HG02571 (cell line): Measurements from ENCODE around the gene XRCC3.
"Not testable (repeated sequence)": the region's sequence is repeated elsewhere in the genome, so short reads cannot be mapped to it uniquely, and the experiment has no call there.

Experiments used
- ATAC-seq: cut with Tn5 transposase; IDR thresholded peaks from one replicate; pipeline ENCODE4 v1.9.1; 2021; ENCODE audit warnings: mild to moderate bottlenecking, moderate library complexity; ENCODE audit not compliant: unreplicated experiment

The XRCC3 gene

GRCh38 chr14:103675957-103676356, 39.3 kb downstream of the XRCC3 start:
- ATAC-seq: no peak

GRCh38 chr14:103671911-103672310, 43.3 kb downstream of the XRCC3 start:
- no peak for ATAC-seq

- ATAC-seq: no peak
These were observed 45.9 kb downstream of the XRCC3 start for GRCh38 chr14:103669370-103669769.

GRCh38 chr14:103668117-103668516, 47.1 kb downstream of the XRCC3 start:
- ATAC-seq: no peak

GRCh38 chr14:103667671-103668070, 47.6 kb downstream of the XRCC3 start:
- no peak for ATAC-seq

- no peak for ATAC-seq
These were observed 51.7 kb downstream of the XRCC3 start for GRCh38 chr14:103663506-103663905.

- ATAC-seq: no peak
These were observed 52.7 kb downstream of the XRCC3 start for GRCh38 chr14:103662591-103662990.

GRCh38 chr14:103662029-103662428, 53.2 kb downstream of the XRCC3 start:
- no peak for ATAC-seq

GRCh38 chr14:103659631-103660030, 55.6 kb downstream of the XRCC3 start:
- ATAC-seq: no peak

- ATAC-seq: no peak
These were observed 57.8 kb downstream of the XRCC3 start for GRCh38 chr14:103657471-103657870.

- no peak for ATAC-seq
These were observed 58.5 kb downstream of the XRCC3 start for GRCh38 chr14:103656756-103657133.

- no peak for ATAC-seq
These were observed 59.1 kb downstream of the XRCC3 start for GRCh38 chr14:103656031-103656755.

GRCh38 chr14:103654619-103655018, 60.6 kb downstream of the XRCC3 start:
- ATAC-seq: no peak

GRCh38 chr14:103653805-103654204, 61.4 kb downstream of the XRCC3 start:
- no peak for ATAC-seq

- ATAC-seq: not testable (repeated sequence)
These were observed 61.9 kb downstream of the XRCC3 start for GRCh38 chr14:103653336-103653735.

- no peak for ATAC-seq
These were observed 62.4 kb downstream of the XRCC3 start for GRCh38 chr14:103652806-103653205.

- ATAC-seq: no peak
These were observed 63.7 kb downstream of the XRCC3 start for GRCh38 chr14:103651585-103651984.

- no peak for ATAC-seq
These were observed 65.0 kb downstream of the XRCC3 start for GRCh38 chr14:103650213-103650612.

- no peak for ATAC-seq
These were observed 66.2 kb downstream of the XRCC3 start for GRCh38 chr14:103649001-103649400.
